GM19240 (cell line): Measurements from ENCODE around the gene BRK1.
"Not testable (repeated sequence)": the region's sequence is repeated elsewhere in the genome, so short reads cannot be mapped to it uniquely, and the experiment has no call there.

Source experiments
- DNase-seq: peaks from one replicate; pipeline ENCODE4 v3.0.0; 2011; ENCODE audit warnings: low spot score; ENCODE audit not compliant: insufficient read length

Gene BRK1

DNA sequence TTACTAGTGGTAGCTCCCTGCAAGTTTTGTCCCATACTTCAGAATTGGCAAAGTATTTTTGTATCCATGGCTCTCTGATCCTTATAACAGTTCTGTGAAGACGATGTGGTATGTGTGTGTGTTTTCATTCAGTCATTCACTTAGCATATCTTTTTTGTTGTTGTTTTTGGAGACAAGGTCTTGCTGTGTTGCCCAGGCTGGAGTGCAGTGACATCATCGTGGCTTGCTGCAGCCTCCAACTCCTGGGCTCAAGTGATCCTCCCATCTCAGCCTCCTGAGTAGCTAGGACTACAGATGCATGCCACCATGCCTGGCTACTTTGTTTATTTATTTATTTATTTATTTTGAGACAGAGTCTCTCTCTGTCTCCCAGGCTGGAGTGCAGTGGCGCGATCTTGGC lies 60.7 kb downstream of the BRK1 start:
- DNase-seq: not testable (repeated sequence)
